Endodermal cell (in vitro differentiated cells): ENCODE measurements around the gene C1orf167. TPM values are rescaled to one million over a fixed set of nuclear protein-coding genes. Genes with fewer than 3 reads are reported as not detected.

Source experiments
- DNase-seq: peaks from one replicate; pipeline ENCODE4 v3.0.0-alpha.2; 2017
- H3K27ac ChIP-seq: 2 replicates; pipeline ENCODE4 v1.5.1; 2013; ENCODE audit warnings: mild to moderate bottlenecking, low read depth, low read length, moderate library complexity
- H3K27me3 ChIP-seq: 2 replicates; pipeline ENCODE4 v1.6.1; 2013; ENCODE audit warnings: mild to moderate bottlenecking, low read length, moderate library complexity; ENCODE audit not compliant: insufficient read depth, control insufficient read depth, poor library complexity, severe bottlenecking
- H3K36me3 ChIP-seq: 2 replicates; pipeline ENCODE4 v1.7.0; 2013; ENCODE audit warnings: mild to moderate bottlenecking, low read length, moderate library complexity; ENCODE audit not compliant: control insufficient read depth, insufficient read depth
- H3K4me1 ChIP-seq: one replicate; pipeline ENCODE4 v1.7.0; 2013; ENCODE audit warnings: low read length; ENCODE audit not compliant: control insufficient read depth, insufficient read depth
- H3K4me3 ChIP-seq: 2 replicates; pipeline ENCODE4 v1.5.1; 2013; ENCODE audit warnings: mild to moderate bottlenecking, low read length, moderate library complexity
- H3K9ac ChIP-seq: 2 replicates; pipeline ENCODE4 v1.6.1; 2013; ENCODE audit warnings: mild to moderate bottlenecking, low read length, moderate library complexity; ENCODE audit not compliant: poor library complexity, severe bottlenecking; ENCODE audit errors: extremely low read depth
- H3K9me3 ChIP-seq: 2 replicates; pipeline ENCODE4 v1.6.1; 2013; ENCODE audit warnings: mild to moderate bottlenecking, low read length, moderate library complexity; ENCODE audit not compliant: control insufficient read depth
- H3K27ac Mint-ChIP-seq: 2 replicates; pipeline ENCODE4 v1.8.0; 2020; ENCODE audit warnings: mixed read lengths
- H3K27me3 Mint-ChIP-seq: 2 replicates; pipeline ENCODE4 v1.8.0; 2021; ENCODE audit warnings: mild to moderate bottlenecking, mixed read lengths; ENCODE audit not compliant: insufficient read depth
- H3K36me3 Mint-ChIP-seq: 2 replicates; pipeline ENCODE4 v1.8.0; 2020; ENCODE audit warnings: low read depth, mixed read lengths
- H3K4me1 Mint-ChIP-seq: 2 replicates; pipeline ENCODE4 v1.8.0; 2020; ENCODE audit warnings: mixed read lengths
- H3K4me3 Mint-ChIP-seq: 2 replicates; pipeline ENCODE4 v1.8.0; 2020; ENCODE audit warnings: mild to moderate bottlenecking, moderate library complexity, mixed read lengths
- H3K9me3 Mint-ChIP-seq: 2 replicates; pipeline ENCODE4 v1.8.0; 2020; ENCODE audit warnings: mild to moderate bottlenecking, mixed read lengths
- WGBS, 2 experiments: methylation state at CpG; one replicate each; pipeline versions ENCODE4 v1.1.5 to v1.1.7; 2013; ENCODE audit warnings: missing lambda C conversion rate in 2 of 2, mixed read lengths in 1 of 2; ENCODE audit not compliant: insufficient coverage in 1 of 2, insufficient read length in 1 of 2; 5-methylcytosine and 5-hydroxymethylcytosine counted together
- total RNA-seq, 2 donors: library from RNA; stranded (reverse); fragmentation: NEBNext Ultra II Directional in 1 of 2; extraction: Animal tissue kit (Norgen Biotek cat#: 25700) in 1 of 2; gene quantifications; 2 replicates in 1 of 2; 3 replicates in 1 of 2; pipeline ENCODE4 v1.2.1, GENCODE V29; 2021
- TF ChIP-seq, protein P1 (sequence below): fragments of 200-600 bp; sonication (generic); conservative IDR thresholded peaks from 2 replicates; pipeline ENCODE4 v1.5.0; 2021; ENCODE audit warnings: antibody characterized with exemption, mild to moderate bottlenecking

The C1orf167 gene
- total RNA-seq, 2 donors from 2014 or later, result 0.95 to 1.4 TPM

DNA sequence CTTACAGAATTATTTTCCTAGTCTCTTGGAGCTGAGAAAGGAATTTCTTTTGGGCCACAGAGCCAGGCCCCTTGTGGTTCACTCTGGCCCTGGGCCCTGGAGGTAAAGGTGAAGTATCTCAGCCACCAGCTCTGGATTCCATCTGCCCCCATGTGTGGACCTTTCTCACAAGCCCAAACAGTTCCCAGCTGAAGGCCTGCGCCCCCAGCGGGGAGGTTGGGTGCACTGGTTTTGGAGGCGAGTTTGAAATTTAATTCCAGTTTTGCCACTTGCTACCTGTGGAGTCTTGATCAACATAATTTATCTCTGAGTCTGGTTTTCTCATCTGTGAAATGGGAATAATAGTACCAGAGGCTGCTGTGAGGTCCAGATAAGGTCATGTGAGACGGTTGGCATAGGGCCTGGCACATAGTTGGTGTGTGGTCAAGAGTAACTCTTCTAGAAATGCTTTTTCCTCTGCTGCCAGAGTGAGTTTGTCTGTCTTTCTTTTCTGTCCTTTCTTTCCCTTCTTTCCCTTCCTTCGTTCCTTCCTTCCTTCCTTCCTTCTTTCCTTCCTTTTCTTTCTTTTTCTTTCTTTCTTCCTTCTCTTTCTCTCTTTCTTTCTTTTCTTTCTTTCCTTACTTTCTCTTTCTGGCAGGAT, 20.0 kb upstream of the C1orf167 start:
- TF ChIP-seq, protein P1, sequence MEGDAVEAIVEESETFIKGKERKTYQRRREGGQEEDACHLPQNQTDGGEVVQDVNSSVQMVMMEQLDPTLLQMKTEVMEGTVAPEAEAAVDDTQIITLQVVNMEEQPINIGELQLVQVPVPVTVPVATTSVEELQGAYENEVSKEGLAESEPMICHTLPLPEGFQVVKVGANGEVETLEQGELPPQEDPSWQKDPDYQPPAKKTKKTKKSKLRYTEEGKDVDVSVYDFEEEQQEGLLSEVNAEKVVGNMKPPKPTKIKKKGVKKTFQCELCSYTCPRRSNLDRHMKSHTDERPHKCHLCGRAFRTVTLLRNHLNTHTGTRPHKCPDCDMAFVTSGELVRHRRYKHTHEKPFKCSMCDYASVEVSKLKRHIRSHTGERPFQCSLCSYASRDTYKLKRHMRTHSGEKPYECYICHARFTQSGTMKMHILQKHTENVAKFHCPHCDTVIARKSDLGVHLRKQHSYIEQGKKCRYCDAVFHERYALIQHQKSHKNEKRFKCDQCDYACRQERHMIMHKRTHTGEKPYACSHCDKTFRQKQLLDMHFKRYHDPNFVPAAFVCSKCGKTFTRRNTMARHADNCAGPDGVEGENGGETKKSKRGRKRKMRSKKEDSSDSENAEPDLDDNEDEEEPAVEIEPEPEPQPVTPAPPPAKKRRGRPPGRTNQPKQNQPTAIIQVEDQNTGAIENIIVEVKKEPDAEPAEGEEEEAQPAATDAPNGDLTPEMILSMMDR, result peak; percentile 46
- Histone ChIP-seq H3K27me3 (no peaks in the 10 kb centered on the region), H3K9me3 (no peaks in the 10 kb centered on the region), H3K4me1 (no peaks in the 10 kb centered on the region), H3K9ac (no peak overlapping the region), H3K36me3 (peaks cover 5% of the 10 kb centered on the region), H3K27ac (no peak overlapping the region), H3K4me3 (no peak overlapping the region)
- H3K27me3 Mint-ChIP-seq, result no peaks in the 10 kb centered on the region
- WGBS, 2 experiments, result 92 to 93% methylated on average over 5 of the region's 5 CpGs
- no peaks in the 10 kb centered on the region for H3K9me3 Mint-ChIP-seq
- H3K36me3 Mint-ChIP-seq, result peaks cover 22% of the 10 kb centered on the region
- no peak overlapping the region for H3K27ac Mint-ChIP-seq
- H3K4me1 Mint-ChIP-seq, result peaks cover 11% of the 10 kb centered on the region
- DNase-seq, result peak; percentile 73
- no peak overlapping the region for H3K4me3 Mint-ChIP-seq

DNA sequence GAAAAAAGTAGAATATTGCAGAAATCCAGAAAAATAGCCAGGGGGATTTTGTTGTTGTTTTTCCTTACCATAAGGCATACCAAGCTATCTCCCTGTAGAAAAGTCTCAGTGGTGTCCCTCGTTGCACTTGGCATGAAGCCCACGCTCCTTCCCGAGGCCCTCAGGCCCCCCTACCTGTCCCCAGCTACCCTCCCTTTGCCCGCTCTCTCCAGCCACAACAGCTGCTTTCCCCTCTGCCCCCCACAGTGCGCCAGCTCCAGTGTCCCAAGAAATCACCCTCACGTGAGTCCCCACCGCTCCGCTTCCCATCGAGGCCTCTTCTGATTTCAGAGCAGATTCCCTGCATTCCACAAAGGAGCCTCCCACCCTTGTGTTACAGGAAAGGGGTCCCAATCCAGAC, 17.7 kb upstream of the C1orf167 start:
- H3K9ac ChIP-seq, result no peak overlapping the region
- H3K27ac ChIP-seq, result no peak overlapping the region
- Mint-ChIP-seq H3K4me3 (no peak overlapping the region), H3K36me3 (peaks cover 34% of the 10 kb centered on the region), H3K4me1 (peaks cover 10% of the 10 kb centered on the region), H3K9me3 (no peaks in the 10 kb centered on the region), H3K27me3 (no peaks in the 10 kb centered on the region), H3K27ac (no peak overlapping the region)
- no peaks in the 10 kb centered on the region for H3K27me3 ChIP-seq
- H3K36me3 ChIP-seq, result peaks cover 5% of the 10 kb centered on the region
- no peaks in the 10 kb centered on the region for H3K4me1 ChIP-seq
- no peak overlapping the region for H3K4me3 ChIP-seq
- DNase-seq, result peak; percentile 41
- TF ChIP-seq, protein P1, result no peak
- H3K9me3 ChIP-seq, result no peaks in the 10 kb centered on the region
- WGBS, 2 experiments, result 90 to 94% methylated on average over 3 to 9 of the region's 9 CpGs

DNA sequence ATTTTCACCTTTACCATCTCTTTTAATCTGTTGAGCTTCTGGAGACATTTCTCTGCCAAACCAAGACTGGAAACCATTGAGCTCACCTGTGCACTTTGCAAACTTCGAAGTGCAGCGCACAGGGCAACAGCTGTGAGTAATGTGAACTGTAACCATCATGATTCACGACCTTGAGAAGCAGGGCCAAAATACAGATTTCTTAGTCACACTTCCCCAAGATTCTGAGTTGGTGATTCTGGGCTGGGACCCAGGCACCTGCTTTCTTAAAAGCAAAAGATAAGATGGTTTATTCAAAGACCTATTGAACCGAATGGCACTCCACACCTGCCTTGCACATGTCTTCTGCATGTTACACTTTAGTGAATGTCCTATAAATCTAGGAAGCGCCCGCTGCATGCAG, 15.9 kb upstream of the C1orf167 start:
- WGBS, 2 experiments, result 93 to 98% methylated on average over 5 to 6 of the region's 6 CpGs
- Mint-ChIP-seq H3K36me3 (peaks cover 34% of the 10 kb centered on the region), H3K4me3 (no peak overlapping the region), H3K4me1 (peaks cover 3% of the 10 kb centered on the region), H3K27me3 (no peaks in the 10 kb centered on the region), H3K27ac (no peak overlapping the region), H3K9me3 (no peaks in the 10 kb centered on the region)
- H3K27ac ChIP-seq, result no peak overlapping the region
- H3K36me3 ChIP-seq, result peaks cover 5% of the 10 kb centered on the region
- TF ChIP-seq, protein P1, result no peak
- no peaks in the 10 kb centered on the region for H3K9me3 ChIP-seq
- no peak overlapping the region for H3K4me3 ChIP-seq
- no peaks in the 10 kb centered on the region for H3K4me1 ChIP-seq
- no peak overlapping the region for H3K9ac ChIP-seq
- DNase-seq, result no peak
- H3K27me3 ChIP-seq, result no peaks in the 10 kb centered on the region
